ENCODE results near the gene PHETA1.
A peak's percentile ranks its signal among the peaks of the same experiment; 100 is the strongest.
"Not testable (repeated sequence)": the region's sequence is repeated elsewhere in the genome, so short reads cannot be mapped to it uniquely, and the experiment has no call there.

PHETA1 gene

GRCh38 chr12:111404362-111405148 is 35.7 kb upstream of the PHETA1 start:
- TF ChIP-seq EZH2phosphoT487 (IDR thresholded peaks at IDR 0.05; ENCODE audit: borderline replicate concordance) (no peak), CTCF (conservative IDR thresholded peaks at IDR 0.05; ENCODE audit: low read length) (no peak)
- peak overlapping the region; percentile 77 for H3K4me2 ChIP-seq (ENCODE audit: low read depth, low read length, poor library complexity, severe bottlenecking)

GRCh38 chr12:111402490-111402824 is 33.6 kb upstream of the PHETA1 start:
- not testable (repeated sequence) for H3K9me2 ChIP-seq (replicated peaks; ENCODE audit: low read depth, low read length); H3K27me3 ChIP-seq (ENCODE audit: insufficient read depth, low read length, poor library complexity, severe bottlenecking); H2AFZ ChIP-seq (ENCODE audit: low read length); H3K4me2 ChIP-seq (ENCODE audit: low read depth, low read length, poor library complexity, severe bottlenecking); H3K9ac ChIP-seq (ENCODE audit: low read depth, low read length, poor library complexity, severe bottlenecking); H3K36me3 ChIP-seq (ENCODE audit: insufficient read depth, low read length); H3K4me3 ChIP-seq (ENCODE audit: low read length, poor library complexity, severe bottlenecking); H3F3A ChIP-seq (ENCODE audit: low read depth); H3K9me3 ChIP-seq (ENCODE audit: insufficient read depth, low read depth, low read length)
- H3K4me1 ChIP-seq (ENCODE audit: insufficient read depth, low read length, poor library complexity, severe bottlenecking) = peaks cover 23% of the 10 kb centered on the region
- peaks cover 15% of the 10 kb centered on the region for H3K79me2 ChIP-seq (ENCODE audit: insufficient read depth, low read length)
- H4K20me1 ChIP-seq (ENCODE audit: insufficient read depth, low read length, poor library complexity, severe bottlenecking) = peaks cover 12% of the 10 kb centered on the region

More at GRCh38 chr12:111404362-111405148, 35.7 kb upstream of the PHETA1 start:
- Histone ChIP-seq H3K79me2 (ENCODE audit: insufficient read depth, low read length) (peaks cover 36% of the 10 kb centered on the region), H4K20me1 (ENCODE audit: insufficient read depth, low read length, poor library complexity, severe bottlenecking) (peaks cover 33% of the 10 kb centered on the region), H3F3A (ENCODE audit: low read depth) (no peaks in the 10 kb centered on the region), H3K36me3 (ENCODE audit: insufficient read depth, low read length) (no peaks in the 10 kb centered on the region), H3K9ac (ENCODE audit: low read depth, low read length, poor library complexity, severe bottlenecking) (peak overlapping the region; percentile 68), H2AFZ (ENCODE audit: low read length) (peak overlapping the region; percentile 65; the same call in 1 of the 2 replicates), H3K27me3 (ENCODE audit: insufficient read depth, low read length, poor library complexity, severe bottlenecking) (peaks cover 9% of the 10 kb centered on the region), H3K4me3 (ENCODE audit: low read length, poor library complexity, severe bottlenecking) (peak overlapping the region; percentile 97), H3K9me2 (replicated peaks; ENCODE audit: low read depth, low read length) (no peaks in the 10 kb centered on the region), H3K4me1 (ENCODE audit: insufficient read depth, low read length, poor library complexity, severe bottlenecking) (peaks cover 38% of the 10 kb centered on the region), H3K9me3 (ENCODE audit: insufficient read depth, low read depth, low read length) (no peaks in the 10 kb centered on the region)

GRCh38 chr12:111401167-111401605 is 32.3 kb upstream of the PHETA1 start:
- TF ChIP-seq EZH2phosphoT487 (IDR thresholded peaks at IDR 0.05; ENCODE audit: borderline replicate concordance) (no peak), CTCF (conservative IDR thresholded peaks at IDR 0.05; ENCODE audit: low read length) (peak; percentile 20; the same call in 1 of the 2 replicates)
- H3F3A ChIP-seq (ENCODE audit: low read depth) = no peaks in the 10 kb centered on the region

GRCh38 chr12:111399741-111400404 is 31.0 kb upstream of the PHETA1 start:
- H2AFZ ChIP-seq (ENCODE audit: low read length); H3K27me3 ChIP-seq (ENCODE audit: insufficient read depth, low read length, poor library complexity, severe bottlenecking); H3F3A ChIP-seq (ENCODE audit: low read depth); H3K9me3 ChIP-seq (ENCODE audit: insufficient read depth, low read depth, low read length); H3K79me2 ChIP-seq (ENCODE audit: insufficient read depth, low read length); H4K20me1 ChIP-seq (ENCODE audit: insufficient read depth, low read length, poor library complexity, severe bottlenecking); H3K9me2 ChIP-seq (replicated peaks; ENCODE audit: low read depth, low read length); H3K4me3 ChIP-seq (ENCODE audit: low read length, poor library complexity, severe bottlenecking); H3K4me2 ChIP-seq (ENCODE audit: low read depth, low read length, poor library complexity, severe bottlenecking); H3K36me3 ChIP-seq (ENCODE audit: insufficient read depth, low read length); H3K9ac ChIP-seq (ENCODE audit: low read depth, low read length, poor library complexity, severe bottlenecking): not testable (repeated sequence)
- H3K4me1 ChIP-seq (ENCODE audit: insufficient read depth, low read length, poor library complexity, severe bottlenecking) = peaks cover 12% of the 10 kb centered on the region

More at GRCh38 chr12:111401167-111401605, 32.3 kb upstream of the PHETA1 start:
- H3K9me3 ChIP-seq (ENCODE audit: insufficient read depth, low read depth, low read length) = no peaks in the 10 kb centered on the region
- peaks cover 3% of the 10 kb centered on the region for H3K79me2 ChIP-seq (ENCODE audit: insufficient read depth, low read length)
- H3K4me1 ChIP-seq (ENCODE audit: insufficient read depth, low read length, poor library complexity, severe bottlenecking) = peaks cover 15% of the 10 kb centered on the region
- no peak overlapping the region for H2AFZ ChIP-seq (ENCODE audit: low read length)
- no peaks in the 10 kb centered on the region for H3K9me2 ChIP-seq (replicated peaks; ENCODE audit: low read depth, low read length)
- H3K4me3 ChIP-seq (ENCODE audit: low read length, poor library complexity, severe bottlenecking) = no peak overlapping the region
- H3K27me3 ChIP-seq (ENCODE audit: insufficient read depth, low read length, poor library complexity, severe bottlenecking) = peaks cover 1% of the 10 kb centered on the region
- H3K4me2 ChIP-seq (ENCODE audit: low read depth, low read length, poor library complexity, severe bottlenecking) = no peak overlapping the region
- no peaks in the 10 kb centered on the region for H3K36me3 ChIP-seq (ENCODE audit: insufficient read depth, low read length)
- no peaks in the 10 kb centered on the region for H4K20me1 ChIP-seq (ENCODE audit: insufficient read depth, low read length, poor library complexity, severe bottlenecking)
- H3K9ac ChIP-seq (ENCODE audit: low read depth, low read length, poor library complexity, severe bottlenecking) = no peak overlapping the region

All from Loucy (cell line).